GM23338 (cell line): ENCODE results near the gene CSNK2B. TPM values are rescaled to one million over a fixed set of nuclear protein-coding genes. Genes with fewer than 3 reads are reported as not detected.
A peak's percentile ranks its signal among the peaks of the same experiment; 100 is the strongest.

Experiments used
- ATAC-seq: fragments of 200-7000 bp; cut with Tn5 transposase; 3 replicates; pipeline ENCODE4 v1.9.1; 2020
- DNase-seq: peaks from one replicate; pipeline ENCODE4 v3.0.0-alpha.2; 2015; ENCODE audit warnings: low spot score
- H2AFZ ChIP-seq: fragments of 200-600 bp; sonication (generic); 2 replicates; pipeline ENCODE4 v1.8.0; 2016; ENCODE audit warnings: antibody characterized with exemption, mild to moderate bottlenecking, moderate library complexity
- H3F3A ChIP-seq: fragments of 200-600 bp; sonication (generic); replicated peaks from 2 replicates; pipeline ENCODE4 v1.8.0; 2017; ENCODE audit warnings: antibody characterized with exemption, mixed run types, low read depth
- H3K27ac ChIP-seq: fragments of 200-600 bp; sonication (generic); 2 replicates; pipeline ENCODE4 v1.6.1; 2016; ENCODE audit warnings: low read depth
- H3K27me3 ChIP-seq: fragments of 200-600 bp; sonication (generic); 2 replicates; pipeline ENCODE4 v1.8.0; 2016; ENCODE audit warnings: mild to moderate bottlenecking, mixed run types, moderate library complexity; ENCODE audit not compliant: insufficient read depth
- H3K36me3 ChIP-seq: fragments of 200-600 bp; sonication (generic); 2 replicates; pipeline ENCODE4 v1.8.0; 2016; ENCODE audit warnings: mild to moderate bottlenecking; ENCODE audit not compliant: insufficient read depth
- H3K4me1 ChIP-seq: fragments of 200-600 bp; sonication (generic); 2 replicates; pipeline ENCODE4 v1.8.0; 2016; ENCODE audit warnings: mild to moderate bottlenecking, moderate library complexity; ENCODE audit not compliant: insufficient read depth
- H3K4me2 ChIP-seq: fragments of 200-600 bp; sonication (generic); 2 replicates; pipeline ENCODE4 v1.7.1; 2017; ENCODE audit warnings: mixed run types
- H3K4me3 ChIP-seq: fragments of 200-600 bp; sonication (generic); 2 replicates; pipeline ENCODE4 v1.6.1; 2016; ENCODE audit warnings: mixed run types
- H3K79me2 ChIP-seq: fragments of 200-600 bp; sonication (generic); replicated peaks from 2 replicates; pipeline ENCODE4 v1.8.0; 2017; ENCODE audit warnings: mild to moderate bottlenecking; ENCODE audit not compliant: insufficient read depth
- H3K9me2 ChIP-seq: fragments of 200-600 bp; sonication (generic); 2 replicates; pipeline ENCODE4 v1.8.0; 2017; ENCODE audit not compliant: insufficient read depth
- H4K20me1 ChIP-seq: fragments of 200-600 bp; sonication (generic); replicated peaks from 2 replicates; pipeline ENCODE4 v1.8.0; 2017; ENCODE audit warnings: mild to moderate bottlenecking; ENCODE audit not compliant: insufficient read depth
- H3K27ac Mint-ChIP-seq: 2 replicates; pipeline ENCODE4 v1.8.0; 2020; ENCODE audit warnings: inconsistent platforms, mild to moderate bottlenecking, moderate library complexity, mixed read lengths
- H3K27me3 Mint-ChIP-seq: 3 replicates; pipeline ENCODE4 v1.8.0; 2022; ENCODE audit warnings: low read depth, mild to moderate bottlenecking, moderate library complexity, mixed read lengths, inconsistent platforms; ENCODE audit not compliant: insufficient read depth, poor library complexity
- H3K36me3 Mint-ChIP-seq: 3 replicates; pipeline ENCODE4 v1.8.0; 2021; ENCODE audit warnings: low read depth, mild to moderate bottlenecking, inconsistent platforms, moderate library complexity, mixed read lengths
- H3K4me1 Mint-ChIP-seq: 3 replicates; pipeline ENCODE4 v1.8.0; 2020; ENCODE audit warnings: mild to moderate bottlenecking, inconsistent platforms, mixed read lengths
- H3K4me3 Mint-ChIP-seq: 3 replicates; pipeline ENCODE4 v1.8.0; 2021; ENCODE audit warnings: moderate library complexity, mild to moderate bottlenecking, inconsistent platforms, mixed read lengths
- H3K9me3 Mint-ChIP-seq: 3 replicates; pipeline ENCODE4 v1.8.0; 2020; ENCODE audit warnings: moderate library complexity, mild to moderate bottlenecking, inconsistent platforms, mixed read lengths
- CREB1 ChIP-seq: fragments of 250-450 bp; sonication (Bioruptor Pico); IDR thresholded peaks from 2 replicates; pipeline ENCODE4 v1.5.0; 2020; ENCODE audit warnings: low read depth, mild to moderate bottlenecking, moderate library complexity
- NANOG ChIP-seq: IDR thresholded peaks from 2 replicates; pipeline ENCODE4 v1.6.1; 2016; ENCODE audit warnings: antibody characterized with exemption, borderline replicate concordance
- POLR2AphosphoS5 ChIP-seq: IDR thresholded peaks from 2 replicates; pipeline ENCODE4 v1.6.1; 2016; ENCODE audit warnings: antibody characterized with exemption, low read depth
- STAT1 ChIP-seq: IDR thresholded peaks from one replicate; pipeline ENCODE4 v1.6.1; 2016; ENCODE audit warnings: antibody characterized with exemption; ENCODE audit not compliant: unreplicated experiment
- ZNF331 ChIP-seq: fragments of 250-450 bp; sonication (Bioruptor Pico); IDR thresholded peaks from 2 replicates; pipeline ENCODE4 v1.5.0; 2020; ENCODE audit warnings: low read depth, mild to moderate bottlenecking, moderate library complexity
- polyA plus RNA-seq: library from polyadenylated mRNA; unstranded; fragments of >200 nt; fragmentation: Nextera tagmentation; extraction: Ambion mirVana; gene quantifications from 2 replicates; pipeline ENCODE4 v1.2.1, GENCODE V29; 2016
- total RNA-seq: library from RNA; depleted of rRNA; stranded (reverse); fragments of >200 nt; shearing (Covaris generic); gene quantifications from 2 replicates; pipeline ENCODE4 v1.2.3, GENCODE V29; 2014
- TF ChIP-seq, protein P1 (sequence below): fragments of 250-450 bp; sonication (Bioruptor Pico); IDR thresholded peaks from 2 replicates; pipeline ENCODE4 v1.5.0; 2020; ENCODE audit warnings: mild to moderate bottlenecking, moderate library complexity
- TF ChIP-seq, protein P2 (sequence below): IDR thresholded peaks from 2 replicates; pipeline ENCODE4 v1.6.1; 2016; ENCODE audit warnings: antibody characterized with exemption
- TF ChIP-seq, protein P3 (sequence below), 2 experiments: fragments of 200-600 bp in 1 of 2; sonication (generic) in 1 of 2; conservative IDR thresholded peaks; 2 replicates each; pipeline versions ENCODE4 v1.5.1 to v1.6.1; 2016 to 2017; ENCODE audit warnings: antibody characterized with exemption in 2 of 2, low read depth in 2 of 2, mild to moderate bottlenecking in 2 of 2, moderate library complexity in 1 of 2

Gene CSNK2B
- total and polyA plus RNA-seq, 2 experiments from 2014 or later = 260 to 271 TPM

DNA sequence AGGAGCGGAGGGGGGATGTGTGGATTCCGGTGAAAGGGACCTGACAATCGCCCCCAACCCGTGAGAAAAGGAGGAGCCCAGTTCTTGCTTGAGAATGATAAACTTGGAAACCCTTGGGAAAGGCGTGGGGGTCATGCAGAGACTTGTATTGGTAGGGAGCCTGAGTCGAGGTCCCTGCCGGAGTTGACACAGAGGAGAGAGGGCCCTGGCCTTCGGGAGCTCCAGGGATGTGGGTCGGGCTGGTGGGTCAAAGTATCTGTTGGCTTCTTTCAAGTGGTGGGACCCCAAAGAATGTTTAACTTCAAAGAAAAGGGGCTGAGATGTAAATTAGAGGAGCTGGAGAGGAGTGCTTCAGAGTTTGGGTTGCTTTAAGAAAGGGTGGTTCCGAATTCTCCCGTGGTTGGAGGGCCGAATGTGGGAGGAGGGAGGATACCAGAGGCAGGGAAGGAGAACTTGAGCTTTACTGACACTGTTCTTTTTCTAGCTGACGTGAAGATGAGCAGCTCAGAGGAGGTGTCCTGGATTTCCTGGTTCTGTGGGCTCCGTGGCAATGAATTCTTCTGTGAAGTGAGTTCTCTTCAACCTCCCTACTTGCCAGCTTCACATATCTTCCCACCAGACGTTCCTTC is 571 bp downstream of the CSNK2B start:
- Histone ChIP-seq H4K20me1 (peaks cover 12% of the 10 kb centered on the region), H3K27me3 (no peaks in the 10 kb centered on the region), H2AFZ (no peak overlapping the region), H3K79me2 (peaks cover 46% of the 10 kb centered on the region), H3K9me2 (no peaks in the 10 kb centered on the region), H3K4me2 (peak overlapping the region; percentile 98), H3K4me1 (peaks cover 16% of the 10 kb centered on the region), H3K4me3 (peak overlapping the region; percentile 97), H3K36me3 (peaks cover 44% of the 10 kb centered on the region), H3F3A (peaks cover 18% of the 10 kb centered on the region; the same call in 1 of the 2 replicates), H3K27ac (no peak overlapping the region)
- Mint-ChIP-seq H3K27me3 (peaks cover 14% of the 10 kb centered on the region), H3K27ac (peak overlapping the region; percentile 98), H3K36me3 (peaks cover 85% of the 10 kb centered on the region), H3K4me3 (peak overlapping the region; percentile 93), H3K4me1 (peaks cover 30% of the 10 kb centered on the region), H3K9me3 (no peaks in the 10 kb centered on the region; the same call in 2 of the 3 replicates)
- no peak for DNase-seq
- no peak for TF ChIP-seq CREB1 (CRISPR knock-in tag)
- no peak for TF ChIP-seq ZNF331 (CRISPR knock-in tag)
- TF ChIP-seq, protein P1, sequence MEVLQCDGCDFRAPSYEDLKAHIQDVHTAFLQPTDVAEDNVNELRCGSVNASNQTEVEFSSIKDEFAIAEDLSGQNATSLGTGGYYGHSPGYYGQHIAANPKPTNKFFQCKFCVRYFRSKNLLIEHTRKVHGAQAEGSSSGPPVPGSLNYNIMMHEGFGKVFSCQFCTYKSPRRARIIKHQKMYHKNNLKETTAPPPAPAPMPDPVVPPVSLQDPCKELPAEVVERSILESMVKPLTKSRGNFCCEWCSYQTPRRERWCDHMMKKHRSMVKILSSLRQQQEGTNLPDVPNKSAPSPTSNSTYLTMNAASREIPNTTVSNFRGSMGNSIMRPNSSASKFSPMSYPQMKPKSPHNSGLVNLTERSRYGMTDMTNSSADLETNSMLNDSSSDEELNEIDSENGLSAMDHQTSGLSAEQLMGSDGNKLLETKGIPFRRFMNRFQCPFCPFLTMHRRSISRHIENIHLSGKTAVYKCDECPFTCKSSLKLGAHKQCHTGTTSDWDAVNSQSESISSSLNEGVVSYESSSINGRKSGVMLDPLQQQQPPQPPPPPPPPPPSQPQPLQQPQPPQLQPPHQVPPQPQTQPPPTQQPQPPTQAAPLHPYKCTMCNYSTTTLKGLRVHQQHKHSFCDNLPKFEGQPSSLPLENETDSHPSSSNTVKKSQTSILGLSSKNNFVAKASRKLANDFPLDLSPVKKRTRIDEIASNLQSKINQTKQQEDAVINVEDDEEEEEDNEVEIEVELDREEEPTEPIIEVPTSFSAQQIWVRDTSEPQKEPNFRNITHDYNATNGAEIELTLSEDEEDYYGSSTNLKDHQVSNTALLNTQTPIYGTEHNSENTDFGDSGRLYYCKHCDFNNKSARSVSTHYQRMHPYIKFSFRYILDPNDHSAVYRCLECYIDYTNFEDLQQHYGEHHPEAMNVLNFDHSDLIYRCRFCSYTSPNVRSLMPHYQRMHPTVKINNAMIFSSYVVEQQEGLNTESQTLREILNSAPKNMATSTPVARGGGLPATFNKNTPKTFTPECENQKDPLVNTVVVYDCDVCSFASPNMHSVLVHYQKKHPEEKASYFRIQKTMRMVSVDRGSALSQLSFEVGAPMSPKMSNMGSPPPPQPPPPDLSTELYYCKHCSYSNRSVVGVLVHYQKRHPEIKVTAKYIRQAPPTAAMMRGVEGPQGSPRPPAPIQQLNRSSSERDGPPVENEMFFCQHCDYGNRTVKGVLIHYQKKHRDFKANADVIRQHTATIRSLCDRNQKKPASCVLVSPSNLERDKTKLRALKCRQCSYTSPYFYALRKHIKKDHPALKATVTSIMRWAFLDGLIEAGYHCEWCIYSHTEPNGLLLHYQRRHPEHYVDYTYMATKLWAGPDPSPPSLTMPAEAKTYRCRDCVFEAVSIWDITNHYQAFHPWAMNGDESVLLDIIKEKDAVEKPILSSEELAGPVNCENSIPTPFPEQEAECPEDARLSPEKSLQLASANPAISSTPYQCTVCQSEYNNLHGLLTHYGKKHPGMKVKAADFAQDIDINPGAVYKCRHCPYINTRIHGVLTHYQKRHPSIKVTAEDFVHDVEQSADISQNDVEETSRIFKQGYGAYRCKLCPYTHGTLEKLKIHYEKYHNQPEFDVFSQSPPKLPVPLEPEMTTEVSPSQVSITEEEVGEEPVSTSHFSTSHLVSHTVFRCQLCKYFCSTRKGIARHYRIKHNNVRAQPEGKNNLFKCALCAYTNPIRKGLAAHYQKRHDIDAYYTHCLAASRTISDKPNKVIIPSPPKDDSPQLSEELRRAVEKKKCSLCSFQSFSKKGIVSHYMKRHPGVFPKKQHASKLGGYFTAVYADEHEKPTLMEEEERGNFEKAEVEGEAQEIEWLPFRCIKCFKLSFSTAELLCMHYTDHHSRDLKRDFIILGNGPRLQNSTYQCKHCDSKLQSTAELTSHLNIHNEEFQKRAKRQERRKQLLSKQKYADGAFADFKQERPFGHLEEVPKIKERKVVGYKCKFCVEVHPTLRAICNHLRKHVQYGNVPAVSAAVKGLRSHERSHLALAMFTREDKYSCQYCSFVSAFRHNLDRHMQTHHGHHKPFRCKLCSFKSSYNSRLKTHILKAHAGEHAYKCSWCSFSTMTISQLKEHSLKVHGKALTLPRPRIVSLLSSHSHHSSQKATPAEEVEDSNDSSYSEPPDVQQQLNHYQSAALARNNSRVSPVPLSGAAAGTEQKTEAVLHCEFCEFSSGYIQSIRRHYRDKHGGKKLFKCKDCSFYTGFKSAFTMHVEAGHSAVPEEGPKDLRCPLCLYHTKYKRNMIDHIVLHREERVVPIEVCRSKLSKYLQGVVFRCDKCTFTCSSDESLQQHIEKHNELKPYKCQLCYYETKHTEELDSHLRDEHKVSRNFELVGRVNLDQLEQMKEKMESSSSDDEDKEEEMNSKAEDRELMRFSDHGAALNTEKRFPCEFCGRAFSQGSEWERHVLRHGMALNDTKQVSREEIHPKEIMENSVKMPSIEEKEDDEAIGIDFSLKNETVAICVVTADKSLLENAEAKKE = no peak
- TF ChIP-seq, protein P2, sequence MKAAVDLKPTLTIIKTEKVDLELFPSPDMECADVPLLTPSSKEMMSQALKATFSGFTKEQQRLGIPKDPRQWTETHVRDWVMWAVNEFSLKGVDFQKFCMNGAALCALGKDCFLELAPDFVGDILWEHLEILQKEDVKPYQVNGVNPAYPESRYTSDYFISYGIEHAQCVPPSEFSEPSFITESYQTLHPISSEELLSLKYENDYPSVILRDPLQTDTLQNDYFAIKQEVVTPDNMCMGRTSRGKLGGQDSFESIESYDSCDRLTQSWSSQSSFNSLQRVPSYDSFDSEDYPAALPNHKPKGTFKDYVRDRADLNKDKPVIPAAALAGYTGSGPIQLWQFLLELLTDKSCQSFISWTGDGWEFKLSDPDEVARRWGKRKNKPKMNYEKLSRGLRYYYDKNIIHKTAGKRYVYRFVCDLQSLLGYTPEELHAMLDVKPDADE = no peak
- TF ChIP-seq NANOG = no peak
- TF ChIP-seq STAT1 = no peak
- TF ChIP-seq, protein P3, sequence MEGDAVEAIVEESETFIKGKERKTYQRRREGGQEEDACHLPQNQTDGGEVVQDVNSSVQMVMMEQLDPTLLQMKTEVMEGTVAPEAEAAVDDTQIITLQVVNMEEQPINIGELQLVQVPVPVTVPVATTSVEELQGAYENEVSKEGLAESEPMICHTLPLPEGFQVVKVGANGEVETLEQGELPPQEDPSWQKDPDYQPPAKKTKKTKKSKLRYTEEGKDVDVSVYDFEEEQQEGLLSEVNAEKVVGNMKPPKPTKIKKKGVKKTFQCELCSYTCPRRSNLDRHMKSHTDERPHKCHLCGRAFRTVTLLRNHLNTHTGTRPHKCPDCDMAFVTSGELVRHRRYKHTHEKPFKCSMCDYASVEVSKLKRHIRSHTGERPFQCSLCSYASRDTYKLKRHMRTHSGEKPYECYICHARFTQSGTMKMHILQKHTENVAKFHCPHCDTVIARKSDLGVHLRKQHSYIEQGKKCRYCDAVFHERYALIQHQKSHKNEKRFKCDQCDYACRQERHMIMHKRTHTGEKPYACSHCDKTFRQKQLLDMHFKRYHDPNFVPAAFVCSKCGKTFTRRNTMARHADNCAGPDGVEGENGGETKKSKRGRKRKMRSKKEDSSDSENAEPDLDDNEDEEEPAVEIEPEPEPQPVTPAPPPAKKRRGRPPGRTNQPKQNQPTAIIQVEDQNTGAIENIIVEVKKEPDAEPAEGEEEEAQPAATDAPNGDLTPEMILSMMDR (conservative IDR thresholded peaks at IDR 0.05; ENCODE audit: low read depth in 2 of 2) = no peak
- TF ChIP-seq POLR2AphosphoS5 = no peak
- ATAC-seq = no peak
